ENCODE measurements around the gene DAGLA.
A peak's percentile ranks its signal among the peaks of the same experiment; 100 is the strongest.

Gene DAGLA

DNA sequence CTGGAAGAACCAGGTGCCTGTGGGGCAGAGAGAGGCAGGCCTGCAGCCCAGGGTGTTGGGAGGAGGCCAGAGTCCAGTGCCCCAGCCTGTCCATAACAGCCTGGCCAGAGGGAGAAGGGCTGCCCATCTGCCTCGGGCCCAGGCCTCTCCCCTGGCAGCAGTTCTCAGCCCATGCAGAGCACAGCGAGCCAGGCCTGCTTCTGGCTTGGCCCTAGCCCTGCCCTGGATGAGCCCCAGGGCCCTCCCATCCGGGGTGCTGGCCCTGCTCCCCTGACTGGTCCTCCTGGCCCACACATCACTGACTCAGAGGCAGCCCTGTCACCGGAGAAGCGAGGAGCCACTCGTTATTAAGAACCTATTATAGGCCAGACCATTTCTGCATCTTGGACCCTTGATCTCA is 52.5 kb downstream of the DAGLA start:
- DNase-seq = no peak

DNA sequence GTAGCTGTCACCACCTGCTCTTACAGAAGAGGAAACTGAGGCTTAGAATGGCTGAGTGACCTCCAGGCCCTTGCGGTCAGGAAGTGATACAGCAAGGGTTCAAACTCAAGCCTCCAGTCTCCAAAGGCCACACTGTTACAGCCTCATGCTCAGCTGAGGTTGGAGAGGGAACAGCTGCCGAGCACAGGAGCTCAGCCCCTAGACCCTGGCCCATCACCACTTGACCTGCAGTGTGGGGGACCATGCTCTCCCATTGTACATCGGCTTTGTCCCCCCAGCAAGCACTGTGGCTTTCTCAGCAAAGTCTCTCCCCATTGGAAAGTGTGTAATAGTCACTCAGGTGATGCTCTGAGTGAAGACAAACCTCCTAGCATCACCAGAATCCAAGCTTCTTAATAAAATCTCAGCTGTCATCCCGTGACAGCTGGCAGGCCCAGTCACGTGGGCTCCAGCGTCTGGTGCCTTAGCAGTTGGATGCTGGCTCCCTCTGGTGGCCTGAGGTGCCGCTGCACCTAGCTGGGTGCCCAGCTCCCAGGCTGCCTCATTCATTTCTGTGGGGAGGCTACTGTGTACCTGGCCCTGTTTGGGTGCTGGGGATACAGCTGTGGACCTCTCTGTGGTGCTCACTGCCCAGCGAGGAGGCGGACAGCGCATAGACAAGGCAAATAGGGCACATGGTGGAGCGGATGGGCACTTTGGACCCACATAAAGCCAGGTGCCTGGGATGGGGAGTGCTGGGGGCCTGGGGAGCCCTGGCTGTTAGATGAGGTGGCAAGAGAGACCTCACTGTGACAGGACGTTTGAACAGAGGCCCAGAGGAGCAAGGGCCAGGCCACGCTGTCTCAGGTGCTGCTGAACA is 53.2 kb downstream of the DAGLA start:
- DNase-seq = peak; percentile 93

DNA sequence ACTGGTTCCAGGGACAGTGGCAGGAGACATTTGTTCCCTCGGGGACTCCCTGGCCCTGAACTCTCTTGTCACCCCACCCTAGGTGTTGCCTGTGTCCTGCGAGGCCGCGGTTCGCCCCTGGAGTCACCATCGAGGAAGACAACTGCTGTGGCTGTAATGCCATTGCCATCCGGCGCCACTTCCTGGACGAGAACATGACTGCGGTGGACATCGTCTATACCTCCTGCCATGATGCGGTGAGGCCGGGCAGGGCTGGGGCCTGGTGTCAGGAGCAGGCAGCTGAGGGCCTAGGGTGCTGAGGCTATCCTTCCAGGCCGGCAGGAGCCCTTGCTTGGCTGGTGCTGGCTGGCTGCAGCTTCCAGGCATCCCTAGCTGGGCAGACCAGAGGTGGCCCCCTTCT is 54.6 kb downstream of the DAGLA start:
- DNase-seq = no peak

DNA sequence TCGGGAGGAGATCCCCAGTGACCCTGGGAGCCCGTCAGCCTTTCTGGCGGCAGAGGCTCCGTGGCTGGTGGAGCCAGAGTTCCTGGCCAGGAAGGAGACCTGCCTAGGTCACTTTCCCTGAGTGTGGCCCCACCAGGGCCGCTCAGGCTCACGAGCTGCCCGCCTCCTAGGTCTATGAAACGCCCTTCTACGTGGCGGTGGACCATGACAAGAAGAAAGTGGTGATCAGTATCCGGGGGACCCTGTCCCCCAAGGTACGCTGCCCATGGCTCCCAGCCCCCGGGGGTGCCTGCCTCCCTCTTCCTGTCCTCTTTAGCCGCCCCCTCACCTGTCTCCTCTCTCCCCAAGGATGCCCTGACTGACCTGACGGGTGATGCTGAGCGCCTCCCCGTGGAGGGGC is 55.2 kb downstream of the DAGLA start:
- DNase-seq = no peak

DNA sequence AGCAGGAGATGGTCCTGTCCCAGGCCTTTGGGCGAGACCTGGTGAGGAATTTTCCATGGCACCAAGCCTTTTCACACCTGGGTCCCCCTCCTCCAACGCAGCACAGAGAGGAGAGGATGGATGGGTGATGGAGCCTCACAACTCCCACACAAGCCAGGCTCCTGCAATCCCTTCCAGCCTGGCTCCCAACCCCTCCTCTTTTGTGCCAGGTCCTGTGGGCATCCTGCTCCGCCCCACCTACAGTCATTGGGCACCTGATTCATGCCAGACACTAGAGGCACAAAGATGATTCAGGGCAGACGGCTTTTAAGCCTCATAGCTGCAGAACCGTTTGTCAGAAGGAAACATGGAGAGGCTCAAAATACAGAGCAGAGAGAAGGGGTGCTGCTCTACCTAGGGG is 56.1 kb downstream of the DAGLA start:
- no peak for DNase-seq

DNA sequence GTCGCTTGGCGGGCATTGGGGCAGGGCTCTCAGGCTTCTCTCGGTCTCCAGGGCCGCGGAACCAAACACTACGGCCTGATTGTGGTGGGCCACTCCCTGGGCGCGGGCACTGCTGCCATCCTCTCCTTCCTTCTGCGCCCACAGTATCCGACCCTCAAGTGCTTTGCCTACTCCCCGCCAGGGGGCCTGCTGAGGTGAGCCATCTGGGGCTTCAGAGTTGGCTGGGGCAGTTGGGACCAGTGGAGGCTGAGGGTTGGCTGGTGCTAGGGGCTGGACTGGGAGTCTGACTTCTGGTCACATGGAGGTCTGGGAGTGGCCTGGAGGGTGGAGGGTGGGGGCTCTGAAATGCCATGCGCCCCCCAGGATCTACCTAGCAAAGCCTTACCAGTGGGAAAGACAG is 56.9 kb downstream of the DAGLA start:
- no peak for DNase-seq

DNA sequence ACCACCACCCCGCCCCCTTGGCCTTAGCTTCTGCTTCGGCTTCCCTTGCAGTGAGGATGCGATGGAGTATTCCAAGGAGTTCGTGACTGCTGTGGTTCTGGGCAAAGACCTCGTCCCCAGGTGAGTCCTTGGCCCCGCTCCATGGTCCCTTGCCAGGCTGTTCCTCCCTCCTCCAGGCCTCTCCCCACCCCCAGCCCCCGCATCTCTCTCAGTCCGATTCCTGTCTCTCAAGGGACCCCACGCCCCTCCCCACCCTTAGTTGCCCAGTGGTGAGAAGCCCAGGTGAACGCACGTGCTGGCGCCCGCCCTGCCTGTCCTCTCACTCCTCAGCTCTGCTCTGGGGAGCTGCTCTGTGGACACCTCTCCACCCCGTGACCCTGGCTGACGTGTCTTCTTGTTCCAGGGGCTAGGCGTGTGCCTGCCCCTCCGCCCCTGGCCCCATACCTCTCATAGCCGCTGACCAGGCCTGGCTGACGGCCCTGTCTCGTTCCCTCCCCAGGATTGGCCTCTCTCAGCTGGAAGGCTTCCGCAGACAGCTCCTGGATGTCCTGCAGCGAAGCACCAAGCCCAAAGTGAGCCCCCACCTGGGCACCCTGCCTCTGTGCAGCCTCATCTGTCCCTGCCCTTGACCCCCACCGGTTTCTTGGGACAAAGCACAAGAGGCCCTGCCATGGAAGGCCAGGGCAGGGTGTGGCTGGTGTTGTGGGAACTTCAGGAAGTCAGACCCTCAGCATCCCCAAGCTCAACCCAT is 57.6 kb downstream of the DAGLA start:
- DNase-seq = no peak

DNA sequence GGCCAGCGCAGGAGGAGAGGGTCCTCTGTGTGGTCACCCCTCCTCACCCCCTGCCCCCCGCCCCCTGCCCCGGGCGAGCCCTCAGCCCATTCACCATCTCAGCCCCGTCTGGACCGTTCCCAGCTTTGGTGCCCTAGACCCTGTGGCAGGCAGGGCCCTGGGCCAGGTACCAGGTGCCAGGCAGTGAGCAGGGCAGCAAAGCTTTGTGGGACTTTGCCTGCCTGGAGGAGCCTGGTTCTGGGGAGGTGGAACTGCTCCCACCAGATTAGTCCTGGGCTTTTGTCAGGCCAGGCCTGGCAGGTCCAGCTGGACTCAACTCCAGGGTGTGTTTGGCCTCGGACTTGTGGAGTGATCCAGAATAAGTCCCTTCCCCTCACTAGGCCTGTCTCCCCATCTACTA is 58.6 kb downstream of the DAGLA start:
- DNase-seq = no peak

DNA sequence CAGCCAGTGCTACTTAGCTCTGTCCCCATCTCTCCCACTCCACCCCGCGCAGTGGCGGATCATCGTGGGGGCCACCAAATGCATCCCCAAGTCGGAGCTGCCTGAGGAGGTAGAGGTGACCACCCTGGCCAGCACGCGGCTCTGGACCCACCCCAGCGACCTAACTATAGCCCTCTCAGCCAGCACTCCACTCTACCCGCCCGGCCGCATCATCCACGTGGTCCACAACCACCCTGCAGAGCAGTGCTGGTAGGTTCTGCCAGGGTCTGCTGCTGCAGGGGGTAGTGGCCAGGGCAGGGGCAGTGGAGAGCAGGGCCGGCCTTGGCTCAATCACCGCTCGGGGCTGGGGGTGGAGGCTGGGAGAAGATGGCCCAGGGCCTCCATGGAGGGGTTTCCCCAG is 59.2 kb downstream of the DAGLA start:
- no peak for DNase-seq

DNA sequence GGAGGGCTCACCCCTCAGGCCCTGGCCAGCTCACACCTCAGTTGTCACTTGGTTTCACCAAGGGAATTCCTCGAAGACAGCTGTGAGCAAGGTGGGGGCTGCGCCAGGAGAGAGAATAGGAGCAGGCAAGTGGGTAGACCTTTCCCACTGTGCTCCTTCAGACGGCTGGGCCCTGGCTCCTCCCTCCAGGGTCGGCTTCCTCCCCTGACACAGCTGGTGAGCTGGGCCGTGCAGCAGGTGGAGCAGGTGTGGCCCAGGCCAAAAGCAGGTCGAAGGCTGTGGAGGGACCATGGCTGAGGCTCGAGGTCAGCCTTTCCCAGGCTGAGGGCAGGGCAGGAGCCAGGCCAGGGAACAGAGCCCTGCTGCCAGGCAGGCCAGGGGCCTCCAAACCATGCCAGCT is 59.8 kb downstream of the DAGLA start:
- peak; percentile 32 for DNase-seq

DNA sequence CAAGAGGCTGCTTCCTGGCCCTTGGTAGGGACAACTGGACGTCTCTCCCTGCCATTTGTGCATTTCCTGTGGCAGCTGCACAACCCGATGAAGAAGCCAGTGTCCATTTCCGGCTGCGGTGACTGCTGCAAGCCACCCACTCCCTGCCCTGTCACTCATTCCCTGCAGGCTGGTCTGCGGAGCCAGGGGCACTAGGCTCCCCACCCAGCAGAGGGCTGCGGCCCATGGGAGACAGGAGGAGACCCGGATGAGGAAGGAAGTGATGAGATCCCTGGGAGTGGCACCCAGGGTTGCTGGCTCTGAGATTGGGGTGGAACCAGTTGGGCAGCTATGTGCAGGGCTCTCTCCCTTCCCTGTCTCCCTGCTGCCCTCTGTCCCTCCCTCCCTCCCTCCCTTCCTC is 62.2 kb downstream of the DAGLA start:
- no peak for DNase-seq

DNA sequence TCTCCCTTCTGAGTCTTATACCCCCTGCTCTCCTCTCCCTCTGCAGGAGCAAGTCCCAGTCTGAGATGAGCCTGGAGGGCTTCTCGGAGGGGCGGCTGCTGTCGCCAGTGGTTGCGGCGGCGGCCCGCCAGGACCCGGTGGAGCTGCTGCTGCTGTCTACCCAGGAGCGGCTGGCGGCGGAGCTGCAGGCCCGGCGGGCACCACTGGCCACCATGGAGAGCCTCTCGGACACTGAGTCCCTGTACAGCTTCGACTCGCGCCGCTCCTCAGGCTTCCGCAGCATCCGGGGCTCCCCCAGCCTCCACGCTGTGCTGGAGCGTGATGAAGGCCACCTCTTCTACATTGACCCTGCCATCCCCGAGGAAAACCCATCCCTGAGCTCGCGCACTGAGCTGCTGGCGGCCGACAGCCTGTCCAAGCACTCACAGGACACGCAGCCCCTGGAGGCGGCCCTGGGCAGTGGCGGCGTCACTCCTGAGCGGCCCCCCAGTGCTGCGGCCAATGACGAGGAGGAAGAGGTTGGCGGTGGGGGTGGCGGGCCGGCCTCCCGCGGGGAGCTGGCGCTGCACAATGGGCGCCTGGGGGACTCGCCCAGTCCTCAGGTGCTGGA is 63.4 kb downstream of the DAGLA start:
- no peak for DNase-seq

DNA sequence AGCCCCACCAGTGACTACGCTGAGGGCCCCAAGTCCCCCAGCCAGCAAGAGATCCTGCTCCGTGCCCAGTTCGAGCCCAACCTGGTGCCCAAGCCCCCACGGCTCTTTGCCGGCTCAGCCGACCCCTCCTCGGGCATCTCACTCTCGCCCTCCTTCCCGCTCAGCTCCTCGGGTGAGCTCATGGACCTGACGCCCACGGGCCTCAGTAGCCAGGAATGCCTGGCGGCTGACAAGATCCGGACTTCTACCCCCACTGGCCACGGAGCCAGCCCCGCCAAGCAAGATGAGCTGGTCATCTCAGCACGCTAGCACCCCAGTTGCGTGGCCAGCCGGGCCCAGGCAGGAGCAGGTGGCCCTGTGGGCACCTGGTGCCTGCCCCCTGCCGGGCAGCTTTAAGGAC is 64.0 kb downstream of the DAGLA start:
- DNase-seq = no peak

DNA sequence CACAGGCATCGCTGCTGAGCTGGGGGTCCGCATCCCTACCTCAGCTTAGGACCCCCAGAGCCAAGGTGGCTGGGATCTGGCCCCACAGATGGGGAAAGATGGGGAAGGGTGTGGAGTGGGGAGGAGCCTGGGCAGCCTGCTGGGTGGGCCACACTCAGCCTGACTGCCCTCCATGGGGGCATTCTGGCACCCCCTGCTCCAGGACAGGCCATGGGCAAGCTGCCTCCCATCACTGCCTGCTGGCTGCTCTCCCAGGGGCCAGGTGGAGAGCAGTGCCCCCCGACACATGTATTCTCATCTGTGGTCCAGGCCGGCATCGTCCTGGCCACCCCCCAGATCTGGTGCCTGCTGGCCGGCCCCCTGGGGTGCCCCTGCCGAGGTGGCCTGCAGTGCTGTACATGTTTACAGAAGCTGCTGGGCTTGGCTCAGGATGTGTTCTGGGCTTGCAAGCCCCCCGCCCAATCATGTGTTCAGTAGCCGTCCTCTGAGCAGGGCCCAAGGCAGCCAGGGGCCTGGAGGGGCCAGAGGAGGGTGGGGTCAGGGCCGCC is 64.5 kb downstream of the DAGLA start:
- DNase-seq = no peak

DNA sequence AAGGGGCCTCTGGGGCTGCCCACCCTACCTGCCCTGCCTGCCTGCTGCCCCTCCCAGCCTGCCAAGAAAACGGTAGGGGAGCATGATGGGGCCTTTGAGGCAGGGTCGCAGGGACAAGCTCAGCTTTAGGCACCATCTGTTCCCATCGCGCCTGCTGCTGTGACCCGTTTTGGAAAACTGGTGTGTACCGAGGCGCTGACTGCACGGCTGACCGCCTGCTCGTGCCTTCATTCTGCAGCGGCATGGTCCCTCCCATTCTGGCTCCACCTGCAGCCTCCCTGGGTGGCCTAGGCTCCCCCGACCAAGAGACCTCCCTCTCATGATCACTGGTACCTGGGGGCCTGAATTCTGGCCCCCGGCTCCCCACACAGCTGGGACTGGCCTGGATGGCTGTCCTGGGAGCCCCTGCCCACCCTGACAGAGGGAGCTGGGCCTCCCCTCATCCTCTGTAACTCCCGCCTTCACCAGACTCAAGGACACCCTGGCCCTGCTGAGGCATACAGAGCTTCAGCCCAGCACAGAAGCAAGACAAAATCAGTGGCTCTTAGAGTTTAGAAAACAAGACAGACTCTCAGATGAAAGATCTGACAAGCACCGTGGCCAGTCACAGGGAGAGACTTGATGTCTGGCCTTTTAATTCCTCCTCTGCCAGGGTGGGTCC is 65.7 kb downstream of the DAGLA start:
- peak; percentile 43 for DNase-seq

DNA sequence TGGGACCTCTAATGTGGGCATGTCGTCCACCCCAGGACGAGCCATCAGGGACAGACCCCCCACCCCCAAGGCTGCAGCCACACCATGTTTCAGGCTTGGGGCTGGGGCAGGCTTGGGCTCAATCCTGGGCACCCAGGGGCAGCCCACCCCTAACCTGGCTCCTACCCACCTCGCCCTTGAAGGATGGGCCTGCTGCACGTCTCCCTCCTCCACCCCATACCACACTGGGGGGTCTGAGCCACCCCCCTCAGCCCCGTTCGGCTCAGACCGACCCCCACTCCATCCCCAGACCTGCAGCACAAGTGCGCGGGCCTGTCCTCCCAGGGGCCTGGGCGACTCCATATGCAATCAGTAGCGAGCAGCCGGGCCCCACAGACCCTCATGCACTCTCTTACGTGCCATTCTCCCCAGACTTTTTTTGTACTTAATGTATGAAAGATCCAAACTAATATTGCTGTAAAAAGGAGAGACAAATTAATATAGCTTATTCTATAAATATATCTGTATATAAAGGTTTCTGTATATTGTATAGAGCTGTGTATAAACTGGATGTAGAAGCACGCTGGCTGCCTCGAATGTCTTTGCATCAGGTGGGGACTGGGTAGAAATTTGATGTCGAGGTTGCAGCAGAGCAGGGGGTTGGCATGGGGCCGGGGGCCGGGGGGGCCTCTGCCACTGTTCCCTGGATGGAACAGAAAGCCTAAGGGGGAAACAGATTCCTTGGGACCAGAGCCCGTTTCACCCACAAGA is 66.4 kb downstream of the DAGLA start:
- DNase-seq = no peak

DNA sequence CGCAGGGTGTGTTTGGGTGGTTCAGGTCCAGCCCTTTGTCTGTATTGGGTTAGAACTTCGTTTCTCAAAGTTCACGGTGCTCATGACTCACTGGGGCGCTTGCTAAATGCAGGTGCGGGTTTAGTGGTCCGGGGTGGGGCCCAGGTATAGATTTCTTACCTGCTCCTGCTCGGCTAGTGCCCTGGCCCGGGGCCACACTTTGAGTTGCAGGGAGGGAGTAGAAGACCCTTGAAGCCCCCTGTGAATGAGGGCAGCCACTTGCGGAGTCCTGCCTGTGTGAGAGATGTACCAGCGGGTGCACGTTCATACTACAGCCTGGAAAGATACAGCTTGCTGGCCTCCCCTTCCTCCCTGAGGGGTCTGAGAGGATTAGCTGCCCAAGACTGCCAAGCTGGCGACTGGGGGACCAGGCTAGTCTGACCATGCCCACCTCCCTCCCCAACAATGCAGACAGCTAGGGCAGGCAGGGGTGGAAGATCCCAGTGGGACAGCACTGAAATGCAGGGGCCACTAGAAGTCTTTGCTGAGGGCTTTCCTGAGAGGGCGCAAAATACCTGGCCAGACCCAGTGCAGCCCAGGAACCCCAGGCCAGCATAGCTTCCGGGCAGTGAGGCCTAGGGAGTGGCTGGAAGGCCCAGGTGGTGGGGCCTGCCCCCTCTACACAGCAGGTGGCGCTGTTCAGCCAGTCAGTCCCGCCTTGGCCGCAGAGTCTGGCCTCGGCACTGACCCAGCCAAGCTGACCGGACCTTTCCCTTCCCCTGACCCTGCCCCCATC is 67.2 kb downstream of the DAGLA start:
- peak; percentile 86 for DNase-seq

DNA sequence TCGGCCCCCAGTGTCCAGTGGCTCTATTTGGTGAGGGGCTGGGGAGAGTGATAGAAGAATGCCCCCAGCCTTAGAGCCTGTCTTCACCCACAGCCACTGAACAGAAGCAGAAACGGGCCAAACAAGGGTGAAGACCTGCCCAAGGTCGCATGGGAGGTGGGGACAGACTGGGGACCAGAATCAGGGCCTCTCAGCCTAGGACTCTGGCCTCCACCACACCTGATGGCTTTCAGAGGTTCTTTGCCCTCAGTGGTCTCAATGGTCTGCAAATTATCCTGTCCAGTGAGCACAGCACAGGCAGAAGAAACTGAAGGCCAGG is 67.7 kb downstream of the DAGLA start:
- no peak for DNase-seq

DNA sequence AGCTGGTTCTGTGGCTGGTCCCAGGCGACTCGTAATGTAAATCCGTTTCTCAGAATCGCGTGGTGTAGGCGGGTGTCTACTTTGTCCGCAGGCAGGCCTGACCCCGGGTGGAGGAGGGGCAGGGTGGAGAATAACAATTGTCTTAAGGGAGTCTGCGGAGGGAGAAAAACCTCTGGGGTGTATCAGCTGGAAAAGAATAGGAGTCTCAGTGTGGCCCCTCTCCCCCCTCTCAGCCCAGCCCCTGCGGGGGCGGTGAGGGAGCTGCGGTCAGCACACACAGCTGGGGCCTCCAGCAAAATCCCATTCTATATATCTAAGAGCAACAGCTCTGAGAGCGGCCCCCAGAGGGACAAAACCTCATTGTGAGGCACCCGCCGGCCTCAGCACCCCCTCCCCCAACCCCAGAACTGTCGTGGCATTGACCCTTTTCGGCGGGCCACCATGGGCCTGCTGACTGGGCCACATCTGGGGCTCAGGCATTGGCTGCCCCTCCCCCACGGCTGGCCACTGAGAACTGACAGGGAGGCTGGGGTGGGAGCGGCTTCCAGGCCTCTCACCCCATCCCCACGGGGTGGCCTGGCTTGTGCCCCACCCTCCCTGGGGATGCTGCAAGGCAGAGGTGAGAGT is 69.5 kb downstream of the DAGLA start:
- no peak for DNase-seq

DNA sequence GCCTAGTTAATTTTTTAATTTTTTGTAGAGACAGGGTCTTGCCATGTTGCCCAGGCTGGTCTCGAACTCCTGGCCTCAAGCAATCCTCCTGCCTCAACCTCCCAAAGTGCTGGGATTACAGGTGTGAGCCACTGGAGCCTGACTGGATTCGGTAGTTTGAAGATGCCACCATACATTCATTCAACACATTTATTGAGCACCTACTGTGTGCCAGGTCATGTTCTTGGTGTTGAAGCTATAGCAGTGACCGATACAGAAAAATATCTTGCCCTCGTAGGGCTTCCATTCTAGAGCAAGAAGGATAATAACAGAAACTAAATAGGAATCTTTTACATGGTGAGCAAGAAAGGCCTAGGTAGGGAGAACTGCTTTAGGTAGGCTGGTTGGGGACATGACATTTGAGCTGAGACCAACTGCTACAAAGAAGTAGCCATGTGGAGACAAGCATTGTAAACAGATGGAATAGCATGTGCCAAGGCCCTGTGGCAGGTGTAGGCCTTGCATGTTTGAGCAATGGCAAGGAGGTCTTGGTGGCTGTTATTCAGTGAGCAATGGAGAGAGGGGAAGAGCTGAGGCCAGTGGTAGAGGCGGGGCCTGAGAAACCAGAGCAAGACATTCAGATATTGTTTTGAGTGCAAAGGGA is 70.6 kb downstream of the DAGLA start:
- DNase-seq = no peak

DNA sequence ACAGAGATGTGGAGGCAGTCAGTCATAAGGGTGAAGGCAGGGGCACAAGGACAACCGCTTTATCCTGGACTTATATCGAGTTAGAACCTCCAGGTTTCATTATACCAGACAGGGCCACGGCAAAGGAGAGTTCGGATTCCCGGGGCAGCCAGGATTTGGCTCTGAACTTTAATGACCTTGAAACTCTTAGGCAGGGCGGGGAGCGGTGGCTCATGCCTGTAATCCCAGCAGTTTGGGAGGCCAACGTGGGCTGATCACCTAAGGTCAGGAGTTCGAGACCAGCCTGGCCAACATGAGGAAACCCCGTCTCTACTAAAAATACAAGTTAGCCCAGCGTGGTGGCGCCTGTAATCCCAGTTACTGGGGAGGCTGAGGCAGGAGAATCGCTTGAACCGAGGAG is 71.2 kb downstream of the DAGLA start:
- no peak for DNase-seq
